Fibroblast of pulmonary artery (primary cell): Measurements from ENCODE around the gene KLHDC8A.
"Not testable (repeated sequence)": the region's sequence is repeated elsewhere in the genome, so short reads cannot be mapped to it uniquely, and the experiment has no call there.

Source experiments
- DNase-seq: peaks from one replicate; pipeline ENCODE4 v3.0.0-alpha.2; 2010; ENCODE audit warnings: low read depth
- H3K4me3 ChIP-seq: replicated peaks from 2 replicates; pipeline ENCODE4 v1.5.1; 2011; ENCODE audit warnings: low read depth, mild to moderate bottlenecking, control low read depth, low read length, moderate library complexity
- TF ChIP-seq, protein P1 (sequence below): IDR thresholded peaks from 2 replicates; pipeline ENCODE4 v1.5.1; 2011; ENCODE audit warnings: mild to moderate bottlenecking, control low read depth, low read length, inconsistent platforms; ENCODE audit errors: missing control alignments

Gene KLHDC8A

DNA sequence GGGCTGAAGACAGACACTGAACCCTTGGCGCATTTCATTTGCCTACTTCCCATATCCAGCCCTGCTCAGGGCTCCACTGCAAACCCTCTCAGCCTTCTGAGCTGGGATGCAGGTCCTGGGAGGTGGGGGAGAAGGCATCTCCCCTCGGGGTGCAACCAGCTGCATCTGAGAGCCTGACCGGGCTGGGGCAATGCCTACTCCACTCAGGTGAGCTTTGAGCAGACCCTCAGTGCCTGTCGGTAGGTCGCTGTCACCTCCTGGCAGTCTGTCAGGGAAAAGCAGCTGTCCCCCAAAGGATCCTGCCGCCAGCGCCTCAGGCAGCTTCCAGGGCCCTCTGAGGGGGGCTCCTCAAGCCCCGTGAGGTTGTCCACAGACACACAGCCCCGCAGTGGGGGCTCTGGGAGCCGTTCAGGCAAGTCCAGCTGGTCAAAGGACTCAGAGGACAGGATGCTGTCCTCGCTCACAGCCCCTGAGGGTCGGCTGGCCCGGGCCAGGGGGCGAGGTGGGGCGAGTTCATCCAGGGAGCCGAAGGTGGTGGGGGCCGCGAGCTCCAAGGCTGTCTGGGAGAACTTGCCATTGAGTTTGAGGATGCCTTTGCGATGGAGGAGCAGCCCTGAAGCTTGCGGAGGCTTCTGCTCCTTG is 53.4 kb downstream of the KLHDC8A start:
- TF ChIP-seq, protein P1, sequence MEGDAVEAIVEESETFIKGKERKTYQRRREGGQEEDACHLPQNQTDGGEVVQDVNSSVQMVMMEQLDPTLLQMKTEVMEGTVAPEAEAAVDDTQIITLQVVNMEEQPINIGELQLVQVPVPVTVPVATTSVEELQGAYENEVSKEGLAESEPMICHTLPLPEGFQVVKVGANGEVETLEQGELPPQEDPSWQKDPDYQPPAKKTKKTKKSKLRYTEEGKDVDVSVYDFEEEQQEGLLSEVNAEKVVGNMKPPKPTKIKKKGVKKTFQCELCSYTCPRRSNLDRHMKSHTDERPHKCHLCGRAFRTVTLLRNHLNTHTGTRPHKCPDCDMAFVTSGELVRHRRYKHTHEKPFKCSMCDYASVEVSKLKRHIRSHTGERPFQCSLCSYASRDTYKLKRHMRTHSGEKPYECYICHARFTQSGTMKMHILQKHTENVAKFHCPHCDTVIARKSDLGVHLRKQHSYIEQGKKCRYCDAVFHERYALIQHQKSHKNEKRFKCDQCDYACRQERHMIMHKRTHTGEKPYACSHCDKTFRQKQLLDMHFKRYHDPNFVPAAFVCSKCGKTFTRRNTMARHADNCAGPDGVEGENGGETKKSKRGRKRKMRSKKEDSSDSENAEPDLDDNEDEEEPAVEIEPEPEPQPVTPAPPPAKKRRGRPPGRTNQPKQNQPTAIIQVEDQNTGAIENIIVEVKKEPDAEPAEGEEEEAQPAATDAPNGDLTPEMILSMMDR: no peak
- DNase-seq: no peak
- H3K4me3 ChIP-seq: no peak overlapping the region

DNA sequence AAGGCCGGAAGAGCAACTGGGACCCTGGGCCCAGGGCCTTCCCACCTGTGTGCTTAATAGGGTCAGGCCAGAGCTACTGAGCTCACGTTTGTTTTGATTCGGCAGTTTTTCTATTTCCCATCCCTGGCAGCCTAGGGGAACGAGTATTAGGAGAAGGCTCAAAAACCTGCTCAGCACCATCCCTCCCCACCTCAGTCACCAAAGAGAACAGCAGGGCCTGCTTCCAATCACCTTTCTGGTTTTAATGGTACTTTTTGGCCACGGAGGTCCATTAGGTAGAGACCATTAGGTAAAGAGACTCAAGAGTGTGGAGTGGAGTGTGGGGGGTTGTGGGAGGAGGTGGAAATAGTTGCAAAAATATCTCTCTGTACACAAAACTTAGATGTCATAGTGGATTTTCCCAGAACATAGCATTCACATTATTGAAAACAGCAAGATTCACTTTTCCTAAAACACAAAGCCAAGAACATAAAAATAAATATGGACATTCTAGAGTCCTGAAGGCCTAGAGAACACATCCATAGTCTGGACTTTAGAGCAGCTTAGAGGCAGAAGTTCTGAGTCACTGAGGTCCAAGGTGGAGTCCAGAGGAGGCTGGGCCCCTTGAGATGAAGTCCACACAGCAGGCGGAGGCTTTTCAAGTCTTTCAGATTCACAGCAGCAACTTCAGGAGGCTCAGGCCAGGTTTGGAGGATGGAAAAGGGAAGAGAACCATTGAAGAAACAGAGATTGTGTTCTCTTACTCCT is 54.7 kb downstream of the KLHDC8A start:
- no peak overlapping the region for H3K4me3 ChIP-seq
- TF ChIP-seq, protein P1: no peak
- DNase-seq: peak; percentile 39

DNA sequence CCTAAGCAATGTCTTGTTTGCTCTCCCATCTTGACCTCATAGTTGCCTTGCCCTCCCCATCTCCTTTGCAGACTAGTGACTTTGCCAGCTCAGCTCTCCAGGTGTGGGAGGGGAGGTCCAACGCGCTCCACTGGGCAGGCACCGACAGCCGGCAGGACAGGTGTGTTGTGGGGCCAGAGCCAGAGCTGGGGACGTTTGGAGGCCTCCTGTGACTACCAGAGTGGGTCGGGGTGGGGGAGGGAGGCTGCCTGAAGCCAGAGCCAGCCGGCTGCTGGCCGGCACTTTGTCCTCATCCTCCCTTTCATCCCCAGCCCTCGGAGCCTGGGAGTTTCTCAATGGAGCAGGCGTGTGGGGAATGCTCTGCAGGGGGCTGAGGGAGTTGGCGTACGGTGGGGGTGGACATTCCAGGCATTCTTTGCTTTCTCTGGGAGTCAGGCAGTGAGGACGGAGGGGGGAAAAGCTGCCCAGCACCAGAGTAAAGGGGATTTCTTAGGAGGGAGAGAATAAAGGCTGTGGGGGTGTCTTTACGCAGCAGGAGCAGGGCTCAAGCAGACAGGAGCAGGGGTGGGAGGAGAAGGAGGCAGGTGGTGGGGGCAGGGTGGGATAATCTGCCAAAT is 55.4 kb downstream of the KLHDC8A start:
- TF ChIP-seq, protein P1: no peak
- no peak overlapping the region for H3K4me3 ChIP-seq
- peak; percentile 98 for DNase-seq

DNA sequence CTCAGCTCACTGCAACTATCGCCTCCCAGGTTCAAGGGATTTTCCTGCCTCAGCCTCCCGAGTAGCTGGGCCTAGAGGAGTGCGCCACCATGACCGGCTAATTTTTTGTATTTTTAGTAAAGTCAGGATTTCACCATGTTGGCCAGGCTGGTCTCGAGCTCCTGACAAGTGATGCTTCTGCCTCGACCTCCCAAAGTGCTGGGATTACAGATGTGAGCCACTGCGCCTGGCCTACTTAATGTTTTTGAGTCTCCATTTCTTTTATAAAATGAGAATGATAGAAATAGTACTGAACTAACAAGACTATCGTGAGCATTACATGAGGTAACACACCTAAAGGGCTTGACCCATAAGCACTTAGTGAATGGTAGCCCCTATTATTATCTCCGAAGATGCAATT is 56.6 kb downstream of the KLHDC8A start:
- DNase-seq: no peak
- H3K4me3 ChIP-seq: no peak overlapping the region
- TF ChIP-seq, protein P1: no peak

DNA sequence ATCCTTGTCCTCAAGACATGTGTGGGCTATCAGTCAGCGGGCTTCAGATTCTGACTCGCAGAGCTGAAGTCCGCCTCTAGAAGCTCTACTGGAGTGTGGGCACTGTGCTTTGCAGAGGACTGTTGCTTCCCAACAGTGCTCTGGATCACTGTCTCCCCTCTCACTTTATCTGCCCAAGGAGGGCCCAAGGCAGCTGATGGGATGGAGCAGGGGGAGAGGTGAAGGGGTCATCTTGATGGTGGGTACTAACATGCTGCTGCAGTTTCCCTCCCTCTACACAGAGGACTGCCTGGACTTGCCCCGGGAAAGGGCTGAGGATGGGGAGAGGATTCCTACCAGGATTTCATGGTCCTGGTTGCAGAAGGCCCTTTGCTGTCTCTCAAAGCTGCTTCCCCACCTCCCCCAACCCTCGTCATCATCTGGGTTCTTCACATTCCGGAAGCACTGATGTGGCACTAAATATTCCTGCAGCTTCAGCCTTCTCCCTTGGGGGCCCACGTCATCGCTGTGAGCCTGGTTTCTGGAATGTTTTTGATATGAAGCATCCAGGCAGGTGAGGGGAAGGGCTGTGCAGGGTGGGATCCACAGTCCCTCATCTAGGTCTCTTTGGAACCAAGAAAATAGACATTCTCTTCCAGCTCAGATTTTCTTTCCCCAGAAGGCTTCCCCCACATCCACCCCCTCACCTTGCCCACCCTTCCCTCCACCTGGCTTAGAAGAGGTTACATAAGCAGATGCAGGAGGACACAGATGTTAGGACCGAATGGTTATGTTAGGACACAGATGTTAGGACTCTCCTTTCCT is 58.3 kb downstream of the KLHDC8A start:
- no peak overlapping the region for H3K4me3 ChIP-seq
- TF ChIP-seq, protein P1: no peak
- DNase-seq: peak; percentile 97

DNA sequence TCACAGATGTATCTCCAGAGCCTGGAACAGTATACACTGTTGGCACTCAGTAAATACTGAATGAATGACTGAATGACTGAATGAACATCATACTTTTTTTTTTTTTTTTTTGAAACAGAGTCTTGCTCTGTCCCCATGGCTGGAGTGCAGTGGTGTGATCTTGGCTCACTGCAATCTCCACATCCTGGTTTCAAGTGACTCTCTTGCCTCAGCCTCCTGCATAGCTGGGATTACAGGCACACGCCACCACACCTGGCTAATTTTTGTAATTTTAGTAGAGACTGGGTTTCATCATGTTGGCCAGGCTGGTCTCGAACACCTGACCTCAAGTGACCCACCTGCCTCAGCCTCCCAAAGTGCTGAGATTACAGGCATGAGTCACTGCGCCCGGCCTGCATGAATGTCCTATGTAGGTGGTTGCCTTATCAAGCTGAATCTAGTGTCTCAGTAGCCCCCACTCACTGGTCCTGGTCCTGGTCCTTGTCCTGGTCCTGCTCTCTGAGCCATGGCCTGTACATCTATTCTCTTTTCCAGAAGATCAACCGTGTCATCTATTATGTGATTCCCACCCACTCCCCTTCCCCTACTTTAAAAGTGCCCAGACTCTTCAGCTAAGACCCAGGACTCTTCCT is 59.1 kb downstream of the KLHDC8A start:
- H3K4me3 ChIP-seq, DNase-seq: not testable (repeated sequence)
